NB4 (cell line): ENCODE measurements around the gene GNB5.

ENCODE experiments used
- DNase-seq: peaks from one replicate; pipeline ENCODE4 v3.0.0; 2010; ENCODE audit warnings: low read depth
- H3K4me3 ChIP-seq: one replicate; pipeline ENCODE4 v1.5.1; 2011; ENCODE audit warnings: mild to moderate bottlenecking, low read depth, low read length, moderate library complexity
- MYC ChIP-seq: IDR thresholded peaks from 2 replicates; pipeline ENCODE4 v1.6.1; 2011; ENCODE audit warnings: low read depth, low read length
- POLR2A ChIP-seq: IDR thresholded peaks from 2 replicates; pipeline ENCODE4 v1.6.1; 2011; ENCODE audit warnings: mild to moderate bottlenecking; ENCODE audit not compliant: insufficient read length; ENCODE audit errors: extremely low read depth
- TF ChIP-seq, protein P1 (sequence below): IDR thresholded peaks from one replicate; pipeline ENCODE4 v1.5.1; 2012; ENCODE audit warnings: low read depth, low read length
- TF ChIP-seq, protein P2 (sequence below): IDR thresholded peaks from 2 replicates; pipeline ENCODE4 v1.6.1; 2011; ENCODE audit warnings: low read depth, low read length

GNB5 gene

GRCh38 chr15:52217186-52217585, 26.0 kb upstream of the GNB5 start:
- peak; percentile 35 for DNase-seq
- H3K4me3 ChIP-seq = no peak overlapping the region
- no peak for TF ChIP-seq POLR2A
- TF ChIP-seq, protein P1, sequence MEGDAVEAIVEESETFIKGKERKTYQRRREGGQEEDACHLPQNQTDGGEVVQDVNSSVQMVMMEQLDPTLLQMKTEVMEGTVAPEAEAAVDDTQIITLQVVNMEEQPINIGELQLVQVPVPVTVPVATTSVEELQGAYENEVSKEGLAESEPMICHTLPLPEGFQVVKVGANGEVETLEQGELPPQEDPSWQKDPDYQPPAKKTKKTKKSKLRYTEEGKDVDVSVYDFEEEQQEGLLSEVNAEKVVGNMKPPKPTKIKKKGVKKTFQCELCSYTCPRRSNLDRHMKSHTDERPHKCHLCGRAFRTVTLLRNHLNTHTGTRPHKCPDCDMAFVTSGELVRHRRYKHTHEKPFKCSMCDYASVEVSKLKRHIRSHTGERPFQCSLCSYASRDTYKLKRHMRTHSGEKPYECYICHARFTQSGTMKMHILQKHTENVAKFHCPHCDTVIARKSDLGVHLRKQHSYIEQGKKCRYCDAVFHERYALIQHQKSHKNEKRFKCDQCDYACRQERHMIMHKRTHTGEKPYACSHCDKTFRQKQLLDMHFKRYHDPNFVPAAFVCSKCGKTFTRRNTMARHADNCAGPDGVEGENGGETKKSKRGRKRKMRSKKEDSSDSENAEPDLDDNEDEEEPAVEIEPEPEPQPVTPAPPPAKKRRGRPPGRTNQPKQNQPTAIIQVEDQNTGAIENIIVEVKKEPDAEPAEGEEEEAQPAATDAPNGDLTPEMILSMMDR = peak; percentile 33
- no peak for TF ChIP-seq MYC
- TF ChIP-seq, protein P2, sequence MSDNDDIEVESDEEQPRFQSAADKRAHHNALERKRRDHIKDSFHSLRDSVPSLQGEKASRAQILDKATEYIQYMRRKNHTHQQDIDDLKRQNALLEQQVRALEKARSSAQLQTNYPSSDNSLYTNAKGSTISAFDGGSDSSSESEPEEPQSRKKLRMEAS = 0 out of 2 replicates have a peak, but pooled peaks have one; percentile 11

DNA sequence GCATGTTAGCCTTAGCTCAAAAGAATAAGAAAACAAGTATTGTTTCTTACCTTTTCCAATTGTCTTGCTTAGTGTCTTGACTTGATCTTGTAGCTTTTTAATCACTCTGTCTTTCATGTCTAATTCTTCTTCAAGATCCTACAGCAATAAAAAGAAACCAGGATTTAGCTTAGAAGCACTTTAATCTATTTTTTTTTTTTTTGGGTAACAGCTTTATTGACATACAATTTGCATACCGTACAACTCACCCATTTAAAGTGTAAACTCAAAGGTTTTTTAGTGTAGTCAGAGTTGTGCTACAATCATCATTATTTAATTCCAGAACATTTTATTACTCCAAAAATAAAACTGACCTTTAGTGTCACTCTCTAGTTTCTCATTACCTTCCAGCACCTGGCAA, 23.4 kb upstream of the GNB5 start:
- H3K4me3 ChIP-seq = no peak overlapping the region
- TF ChIP-seq MYC (no peak), POLR2A (no peak)
- TF ChIP-seq, protein P1 = no peak
- TF ChIP-seq, protein P2 = no peak
- no peak for DNase-seq

DNA sequence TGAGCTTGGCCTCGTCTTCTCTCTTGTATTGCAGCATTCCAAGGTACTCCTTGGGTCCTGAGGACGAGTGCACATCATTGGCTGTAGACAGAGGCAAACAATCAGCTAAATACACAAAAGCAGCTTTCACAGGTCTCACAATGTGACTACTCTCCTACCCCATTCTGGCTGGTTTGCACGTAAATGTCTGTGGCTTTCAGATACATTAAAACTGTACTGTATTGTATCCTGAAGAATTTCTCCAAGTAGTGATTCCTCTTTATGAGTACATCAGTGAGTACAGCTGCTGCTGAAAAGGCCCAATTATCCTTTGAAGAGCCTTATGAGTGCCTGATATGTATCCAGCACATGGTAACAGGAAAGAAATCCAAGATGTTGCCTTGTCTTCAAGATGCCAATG, 22.0 kb upstream of the GNB5 start:
- no peak overlapping the region for H3K4me3 ChIP-seq
- TF ChIP-seq, protein P1 = no peak
- TF ChIP-seq MYC (no peak), POLR2A (no peak)
- TF ChIP-seq, protein P2 = no peak
- DNase-seq = no peak

- no peak overlapping the region for H3K4me3 ChIP-seq
- peak; percentile 87 for DNase-seq
- TF ChIP-seq POLR2A = no peak
- TF ChIP-seq, protein P1 = peak; percentile 94
Observed at GRCh38 chr15:52208306-52208946, 17.2 kb upstream of the GNB5 start.

- TF ChIP-seq MYC (no peak), POLR2A (no peak)
- TF ChIP-seq, protein P2 = no peak
- TF ChIP-seq, protein P1 = no peak
- H3K4me3 ChIP-seq = no peak overlapping the region
- no peak for DNase-seq
Observed at GRCh38 chr15:52207191-52207590, 16.0 kb upstream of the GNB5 start.

GRCh38 chr15:52206446-52206845, 15.3 kb upstream of the GNB5 start:
- DNase-seq = peak; percentile 22
- TF ChIP-seq, protein P1 = no peak
- TF ChIP-seq POLR2A (no peak), MYC (no peak)
- TF ChIP-seq, protein P2 = no peak
- no peak overlapping the region for H3K4me3 ChIP-seq
